ENCODE data around the gene LRRC45.
A peak's percentile ranks its signal among the peaks of the same experiment; 100 is the strongest.
"Not testable (repeated sequence)": the region's sequence is repeated elsewhere in the genome, so short reads cannot be mapped to it uniquely, and the experiment has no call there.

LRRC45 gene

DNA sequence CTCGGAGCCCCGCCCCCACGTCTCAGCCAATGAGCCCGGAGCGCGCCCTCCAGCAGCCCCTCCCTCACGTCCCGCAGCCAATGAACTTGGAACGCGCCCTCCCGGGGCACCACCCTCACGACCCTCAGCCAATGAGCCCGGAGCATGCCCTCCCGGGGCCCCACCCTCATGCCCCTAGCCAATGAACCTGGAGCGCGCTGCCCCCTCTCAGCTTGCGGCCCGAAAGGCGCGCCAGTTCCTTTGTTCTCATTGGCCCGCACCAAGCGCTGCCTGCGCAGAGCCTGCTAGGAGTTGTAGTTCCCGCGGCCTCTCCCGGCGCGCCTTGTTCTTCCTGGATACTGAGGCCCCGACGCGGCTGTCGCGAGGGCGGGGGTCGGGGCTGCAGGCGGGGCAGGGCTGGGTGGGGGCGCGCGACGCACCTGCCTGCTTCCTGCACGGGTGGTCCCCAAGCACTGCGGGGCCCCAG is at the start of gene LRRC45:
LRRC45 (plus strand) TSS at position 325 of the 466 bp plus-strand sequence. CDS start 339 bp downstream, outside the sequence.
- DNase-seq = peak; percentile 100

GRCh38 chr17:81973432-81973831 is 49.7 kb upstream of the LRRC45 start:
- DNase-seq = no peak

DNA sequence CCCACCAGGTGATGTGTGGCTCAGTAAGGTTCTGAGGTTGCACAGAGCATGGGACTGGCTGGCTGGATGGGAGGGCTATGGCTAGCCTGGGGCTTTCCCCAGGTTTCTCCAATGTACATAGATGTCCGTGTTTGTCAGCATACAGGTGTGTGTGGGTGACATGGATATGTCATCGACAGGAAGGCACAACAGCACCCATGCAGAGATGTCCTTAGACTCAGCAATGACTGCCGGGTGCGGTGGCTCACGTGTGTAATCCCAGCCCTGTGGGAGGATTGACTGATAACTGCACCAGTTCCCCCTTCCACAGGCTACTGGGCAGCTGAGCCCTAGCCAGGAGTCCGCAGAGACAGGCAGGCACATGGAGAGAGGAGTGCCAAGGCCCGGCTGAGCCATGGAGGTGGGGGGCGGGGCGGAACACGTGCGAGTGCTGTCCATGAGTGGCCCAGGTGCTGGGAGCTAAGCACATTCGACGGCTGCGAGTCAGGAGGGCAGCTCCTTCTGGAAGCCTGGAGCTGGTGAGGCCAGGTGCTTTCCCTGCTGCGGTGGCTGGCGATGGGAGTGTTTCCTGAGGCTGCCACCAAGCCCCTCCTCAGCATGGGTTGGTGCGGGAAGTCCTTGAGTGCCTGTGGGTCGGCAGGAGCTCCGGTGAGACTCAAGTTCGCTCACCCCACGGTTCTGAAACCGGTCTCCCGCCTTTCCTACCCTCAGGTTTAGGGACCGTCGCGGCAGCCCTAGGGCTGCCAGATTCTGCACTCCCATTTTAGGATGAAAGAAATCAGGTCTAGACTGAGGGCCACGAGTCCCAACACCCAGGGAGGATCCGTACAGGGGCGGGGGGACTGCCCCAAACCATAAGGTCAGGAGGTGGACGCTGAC is 46.5 kb upstream of the LRRC45 start:
- peak; percentile 68 for DNase-seq

- DNase-seq = peak; percentile 95
Measured at GRCh38 chr17:81977211-81977808, 45.8 kb upstream of the LRRC45 start, which contains the start of gene ASPSCR1. TSS of gene ASPSCR1 (plus strand) at chr17:81977629. CDS start at chr17:81977647, 18 bp downstream.

DNA sequence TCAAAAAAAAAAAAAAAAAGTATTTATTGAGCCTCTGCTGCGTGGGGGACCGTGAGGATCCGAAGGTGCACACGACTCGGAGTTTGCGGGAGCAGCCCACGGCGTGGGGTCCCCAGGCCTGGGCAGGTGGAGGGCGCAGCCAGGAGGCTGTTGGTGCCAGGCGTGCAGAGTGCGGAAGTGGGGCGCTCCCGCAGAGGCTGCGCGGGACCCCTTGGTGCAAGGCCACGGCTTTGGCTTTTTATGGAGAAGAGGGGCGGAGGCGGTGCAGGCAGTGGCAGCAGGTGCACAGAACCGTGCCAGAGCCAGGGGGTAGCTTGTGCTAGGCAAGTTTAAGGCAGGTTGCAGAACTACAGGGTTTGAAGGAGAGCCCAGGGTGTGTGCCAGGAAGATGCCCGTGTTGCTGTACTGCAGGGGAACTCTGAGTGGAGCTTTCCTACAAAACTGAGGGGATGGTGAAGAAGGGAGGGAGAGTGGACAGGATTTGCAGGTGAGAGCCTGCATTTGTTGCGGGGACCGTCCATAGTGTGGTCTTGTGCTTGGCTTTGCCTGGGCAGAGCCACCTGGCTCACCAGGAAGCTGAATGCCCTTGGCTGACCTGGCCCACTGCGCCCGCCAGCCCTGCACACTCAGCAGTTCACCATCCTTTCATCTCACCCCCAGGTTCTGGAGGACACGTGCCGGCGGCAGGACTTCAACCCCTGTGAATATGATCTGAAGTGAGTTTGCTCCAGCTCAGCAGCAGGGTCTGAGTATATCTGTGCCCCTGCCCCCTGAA is 44.4 kb upstream of the LRRC45 start:
- DNase-seq = no peak

GRCh38 chr17:81980122-81980521 is 43.0 kb upstream of the LRRC45 start:
- DNase-seq = no peak

DNA sequence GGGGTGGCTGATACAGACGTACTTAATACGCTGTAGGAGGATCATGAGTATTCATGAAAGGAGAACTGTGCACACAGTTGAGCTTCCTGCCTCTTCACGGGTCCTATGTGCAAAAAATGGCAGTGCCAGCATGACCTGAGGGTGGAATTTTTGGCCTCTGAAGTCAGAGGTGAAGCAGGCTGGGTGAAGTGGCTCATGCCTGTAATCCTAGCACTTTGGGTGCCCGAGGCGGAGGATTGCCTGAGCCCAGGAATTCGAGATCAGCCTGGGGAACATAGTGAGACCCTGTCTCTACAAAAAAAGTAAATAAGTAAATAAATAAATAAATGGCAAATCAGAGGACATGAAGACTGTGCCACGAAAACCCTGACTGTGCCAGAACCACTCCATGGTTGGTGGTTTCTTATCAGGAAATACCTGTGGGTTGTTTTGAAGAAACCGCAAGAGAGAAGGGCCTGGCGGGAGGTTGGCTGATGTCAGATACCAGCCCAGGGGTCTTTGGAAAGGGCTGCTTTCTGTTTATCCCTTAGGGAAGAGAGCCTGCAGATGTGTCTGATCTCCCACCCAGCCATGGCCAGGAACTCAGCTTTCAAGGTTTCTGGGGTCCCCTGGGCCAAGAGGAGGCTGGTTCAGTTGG is 42.3 kb upstream of the LRRC45 start:
- DNase-seq = no peak

- DNase-seq = not testable (repeated sequence)
Measured at GRCh38 chr17:81981511-81981910, 41.6 kb upstream of the LRRC45 start.

GRCh38 chr17:81983011-81983638 is 40.0 kb upstream of the LRRC45 start:
- no peak for DNase-seq

- no peak for DNase-seq
Measured at GRCh38 chr17:81983639-81984373, 39.3 kb upstream of the LRRC45 start.

DNA sequence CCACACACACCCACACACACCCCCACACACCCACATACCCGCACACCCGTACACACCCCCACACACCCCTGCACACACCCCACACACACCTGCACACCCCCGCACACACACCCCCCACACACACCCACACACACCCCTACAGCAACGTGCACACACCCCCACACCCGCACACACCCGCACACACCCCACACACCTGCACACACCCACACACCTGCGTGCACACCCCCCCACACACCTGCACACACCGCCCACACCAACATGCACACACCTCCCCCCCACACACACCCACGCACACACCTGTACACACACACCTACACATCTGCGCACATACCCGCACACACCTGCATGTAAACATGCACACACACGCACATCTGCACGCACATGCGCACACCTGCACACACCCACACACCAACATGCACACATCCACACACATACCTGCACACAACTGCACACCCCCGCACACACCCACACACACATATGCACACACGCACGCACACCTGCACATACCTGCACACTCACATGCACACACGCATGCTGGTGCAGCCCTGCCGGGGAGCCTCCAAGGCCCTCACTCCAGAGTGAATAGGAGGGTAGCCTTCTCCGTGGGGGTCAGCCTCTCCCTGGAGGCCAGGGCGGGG is 38.2 kb upstream of the LRRC45 start:
- no peak for DNase-seq

GRCh38 chr17:81986606-81987005 is 36.5 kb upstream of the LRRC45 start:
- DNase-seq = no peak

DNA sequence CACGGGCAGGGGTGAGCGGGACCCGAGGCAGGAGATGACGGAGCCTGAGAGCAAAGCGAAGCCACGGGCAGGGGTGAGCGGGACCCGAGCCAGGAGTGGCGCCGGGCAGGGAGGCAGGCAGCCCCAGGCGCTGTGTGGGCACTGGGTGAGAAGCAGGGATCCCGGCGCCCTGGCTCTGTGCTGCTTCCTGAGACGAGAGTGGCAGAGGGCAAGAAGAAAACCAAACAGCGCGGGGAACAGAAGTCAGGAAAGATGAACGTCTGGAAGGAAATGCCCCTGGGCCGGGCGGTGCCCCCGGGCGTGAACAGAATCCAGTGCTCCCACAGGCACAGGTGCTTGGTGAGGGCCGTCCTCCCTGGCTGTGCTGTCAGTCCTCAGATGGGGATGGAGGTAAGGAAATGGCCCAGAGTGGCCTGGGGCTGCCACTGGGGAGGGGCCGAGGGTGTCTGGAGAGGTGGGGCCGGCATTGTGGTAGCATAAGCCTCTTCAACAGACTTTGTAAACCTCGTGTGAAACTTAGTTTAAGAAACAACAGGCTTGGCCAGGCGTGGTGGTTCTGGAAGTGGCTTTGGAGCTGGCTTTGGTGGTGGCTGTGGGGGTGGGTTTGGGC is 35.8 kb upstream of the LRRC45 start:
- DNase-seq = no peak

DNA sequence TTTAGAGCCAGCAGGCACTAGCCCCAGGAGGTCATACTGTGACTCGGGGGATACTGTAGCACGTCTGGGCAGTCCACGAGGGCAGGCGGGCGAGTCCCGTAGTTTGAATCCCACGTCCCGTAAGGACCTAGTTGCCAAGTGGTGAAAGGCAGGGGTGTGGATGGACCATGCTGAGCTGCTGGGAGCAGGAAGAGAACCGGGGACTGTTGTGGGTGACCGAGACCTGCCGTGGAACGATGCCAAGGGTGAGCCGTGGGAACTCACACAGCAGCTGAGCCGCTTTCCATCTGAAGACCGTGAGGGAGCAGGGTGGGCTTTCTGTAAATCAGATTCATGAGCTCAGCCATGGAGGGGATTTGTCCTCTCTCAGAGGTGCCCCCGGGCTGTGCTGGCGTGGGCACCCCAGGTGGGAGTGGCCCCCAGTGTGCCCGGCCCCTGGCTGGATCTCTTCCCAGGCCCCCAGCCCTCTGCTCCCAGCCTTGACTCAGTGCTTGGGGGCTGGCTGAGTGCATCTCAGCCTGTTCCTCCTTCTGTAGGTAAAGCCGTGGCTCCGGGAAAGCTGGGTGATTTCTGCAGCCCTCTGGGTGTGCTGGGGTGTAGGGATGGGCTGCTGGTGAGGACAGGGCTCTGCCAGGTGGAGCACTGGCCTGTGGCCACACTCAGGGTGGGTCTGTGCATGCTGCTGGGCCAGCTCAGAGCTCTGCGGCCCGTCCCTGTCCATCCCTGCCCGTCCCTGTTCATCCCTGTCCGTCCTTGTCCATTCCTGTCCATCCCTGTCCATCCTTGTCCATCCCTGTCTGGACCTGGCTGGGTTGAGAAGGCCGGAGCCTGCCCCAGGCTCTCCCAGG is 32.0 kb upstream of the LRRC45 start:
- no peak for DNase-seq

- DNase-seq = peak; percentile 92
Measured at GRCh38 chr17:81991684-81992305, 31.3 kb upstream of the LRRC45 start.

DNA sequence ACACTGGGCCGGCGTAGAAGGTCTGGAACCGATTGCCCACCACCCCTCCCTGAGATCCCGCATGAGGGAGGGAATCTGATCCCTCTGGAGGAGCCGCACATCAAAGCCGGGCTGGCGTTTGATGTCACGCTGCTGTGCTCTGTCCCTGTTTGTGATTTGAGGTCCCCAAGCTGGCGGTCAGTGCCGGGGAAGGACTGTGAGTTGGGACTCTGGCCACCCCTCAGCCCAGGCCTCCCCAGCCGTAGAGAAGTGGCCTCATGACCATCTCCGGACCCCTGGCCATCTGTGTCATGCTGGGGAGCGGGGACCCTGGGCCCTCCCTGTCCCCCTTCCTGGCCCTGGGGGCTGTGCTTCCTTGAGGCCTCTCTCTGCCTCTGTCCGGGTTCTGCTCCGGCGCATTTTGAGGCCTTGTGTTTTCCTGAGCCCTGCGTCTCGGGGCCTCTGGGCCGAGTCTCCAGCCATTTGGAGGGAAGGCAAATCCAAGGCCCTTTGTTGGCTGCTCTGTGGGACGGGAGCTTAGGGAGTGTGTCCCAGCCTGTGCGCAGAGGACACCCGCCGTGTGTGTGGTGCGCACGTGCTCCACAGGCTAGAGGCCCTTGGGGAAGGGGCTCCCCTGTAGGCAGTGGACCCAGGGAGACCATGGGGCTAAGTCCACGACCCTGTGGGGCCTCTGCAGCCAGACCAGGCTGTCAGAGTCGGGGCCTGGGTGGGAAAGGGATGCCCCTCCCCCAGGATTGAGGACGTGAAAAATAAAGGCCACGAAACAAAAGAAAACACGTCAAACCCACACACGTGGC is 30.6 kb upstream of the LRRC45 start:
- DNase-seq = no peak

- DNase-seq = no peak
Measured at GRCh38 chr17:81993729-81994592, 29.1 kb upstream of the LRRC45 start.

Data from NCI-H774 (cell line).